Measurements from ENCODE around the gene DOCK9.

GRCh38 chr13:98950705-98951104, 27.2 kb downstream of the DOCK9 start:
- TF ChIP-seq CTCF (IDR thresholded peaks at IDR 0.05) (no peak), POLR2A (IDR thresholded peaks at IDR 0.05) (no peak)

Measured in right lobe of liver (tissue), 4 donors.